PC-3 (cell line): Measurements from ENCODE around the gene PDZK1IP1.

Experiments
- EZH2 ChIP-seq: fragments of 300-600 bp; sonication (generic); IDR thresholded peaks from one replicate; pipeline ENCODE4 v1.6.1; 2017; ENCODE audit warnings: antibody characterized with exemption, mild to moderate bottlenecking, low read length; ENCODE audit not compliant: unreplicated experiment
- EZH2phosphoT487 ChIP-seq: fragments of 300-600 bp; sonication (generic); IDR thresholded peaks from 2 replicates; pipeline ENCODE4 v1.6.1; 2018; ENCODE audit warnings: mild to moderate bottlenecking, antibody characterized with exemption, low read length, borderline replicate concordance
- TF ChIP-seq, protein P1 (sequence below): fragments of 300-600 bp; sonication (generic); conservative IDR thresholded peaks from 2 replicates; pipeline ENCODE4 v1.5.1; 2017; ENCODE audit warnings: antibody characterized with exemption, low read depth, mild to moderate bottlenecking, low read length

DNA sequence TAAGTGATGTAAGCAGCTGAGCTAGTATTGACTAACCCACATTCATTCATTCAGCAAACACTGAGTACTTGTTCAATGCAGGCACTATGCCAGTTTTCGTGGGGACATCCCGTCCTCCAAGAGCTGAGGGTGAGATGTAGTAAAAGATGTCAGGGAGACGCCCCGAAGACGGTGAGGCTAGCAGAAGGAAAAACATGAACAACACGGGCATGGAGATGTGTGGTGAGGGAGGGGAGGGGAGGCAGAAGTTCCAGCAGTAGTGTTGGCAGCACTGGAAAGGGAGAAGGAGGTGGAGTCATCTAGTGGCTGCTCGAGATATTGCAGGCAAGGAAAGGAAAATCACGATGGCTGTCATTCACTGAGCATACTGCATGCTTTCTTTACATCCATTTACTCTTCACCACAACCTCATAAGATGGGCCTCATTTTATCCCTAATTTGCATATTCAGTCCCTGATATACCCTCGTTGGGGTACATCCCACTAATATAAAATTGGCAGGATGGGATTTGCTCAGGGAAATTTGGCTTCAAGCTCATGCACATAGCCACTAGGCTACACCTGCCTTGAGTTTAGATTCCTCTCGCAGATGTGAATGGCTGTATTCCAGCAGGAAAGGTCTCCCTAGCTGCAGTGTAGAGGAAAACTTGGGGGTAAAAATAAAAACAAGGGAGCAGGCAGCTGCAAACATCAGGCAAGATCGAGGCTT is 14.5 kb downstream of the PDZK1IP1 start:
- TF ChIP-seq, protein P1, sequence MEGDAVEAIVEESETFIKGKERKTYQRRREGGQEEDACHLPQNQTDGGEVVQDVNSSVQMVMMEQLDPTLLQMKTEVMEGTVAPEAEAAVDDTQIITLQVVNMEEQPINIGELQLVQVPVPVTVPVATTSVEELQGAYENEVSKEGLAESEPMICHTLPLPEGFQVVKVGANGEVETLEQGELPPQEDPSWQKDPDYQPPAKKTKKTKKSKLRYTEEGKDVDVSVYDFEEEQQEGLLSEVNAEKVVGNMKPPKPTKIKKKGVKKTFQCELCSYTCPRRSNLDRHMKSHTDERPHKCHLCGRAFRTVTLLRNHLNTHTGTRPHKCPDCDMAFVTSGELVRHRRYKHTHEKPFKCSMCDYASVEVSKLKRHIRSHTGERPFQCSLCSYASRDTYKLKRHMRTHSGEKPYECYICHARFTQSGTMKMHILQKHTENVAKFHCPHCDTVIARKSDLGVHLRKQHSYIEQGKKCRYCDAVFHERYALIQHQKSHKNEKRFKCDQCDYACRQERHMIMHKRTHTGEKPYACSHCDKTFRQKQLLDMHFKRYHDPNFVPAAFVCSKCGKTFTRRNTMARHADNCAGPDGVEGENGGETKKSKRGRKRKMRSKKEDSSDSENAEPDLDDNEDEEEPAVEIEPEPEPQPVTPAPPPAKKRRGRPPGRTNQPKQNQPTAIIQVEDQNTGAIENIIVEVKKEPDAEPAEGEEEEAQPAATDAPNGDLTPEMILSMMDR: peak; percentile 91
- no peak for TF ChIP-seq EZH2
- no peak for TF ChIP-seq EZH2phosphoT487
